Fibroblast of pulmonary artery (primary cell): ENCODE measurements around the gene HSF2BP.
A peak's percentile ranks its signal among the peaks of the same experiment; 100 is the strongest.

Source experiments
- DNase-seq: peaks from one replicate; pipeline ENCODE4 v3.0.0-alpha.2; 2010; ENCODE audit warnings: low read depth
- H3K4me3 ChIP-seq: replicated peaks from 2 replicates; pipeline ENCODE4 v1.5.1; 2011; ENCODE audit warnings: low read depth, mild to moderate bottlenecking, control low read depth, low read length, moderate library complexity
- CTCF ChIP-seq: IDR thresholded peaks from 2 replicates; pipeline ENCODE4 v1.5.1; 2011; ENCODE audit warnings: mild to moderate bottlenecking, control low read depth, low read length, inconsistent platforms; ENCODE audit errors: missing control alignments

HSF2BP gene

GRCh38 chr21:43659136-43660000, at the start of gene HSF2BP, which contains the start of gene RRP1B:
HSF2BP (minus strand) TSS chr21:43659488; CDS start chr21:43658096, 1,392 bp downstream.
RRP1B (plus strand) TSS chr21:43659560; CDS start chr21:43659665, 105 bp downstream.
- peak; percentile 86 for DNase-seq
- peak within 1 kb of the TSS; percentile 87 for H3K4me3 ChIP-seq
- no peak for TF ChIP-seq CTCF

GRCh38 chr21:43708745-43709381, 49.6 kb upstream of the HSF2BP start:
- H3K4me3 ChIP-seq: no peak overlapping the region
- TF ChIP-seq CTCF: no peak
- DNase-seq: no peak

- no peak overlapping the region for H3K4me3 ChIP-seq
- no peak for DNase-seq
- no peak for TF ChIP-seq CTCF
Observed at GRCh38 chr21:43707462-43707861, 48.2 kb upstream of the HSF2BP start.

- no peak for TF ChIP-seq CTCF
- no peak overlapping the region for H3K4me3 ChIP-seq
- DNase-seq: peak; percentile 78
Observed at GRCh38 chr21:43703035-43703880, 44.0 kb upstream of the HSF2BP start.

GRCh38 chr21:43702785-43703034, 43.4 kb upstream of the HSF2BP start:
- no peak overlapping the region for H3K4me3 ChIP-seq
- no peak for TF ChIP-seq CTCF
- no peak for DNase-seq

GRCh38 chr21:43701936-43702784, 42.9 kb upstream of the HSF2BP start:
- no peak overlapping the region for H3K4me3 ChIP-seq
- TF ChIP-seq CTCF: no peak
- DNase-seq: no peak
